HFFc6 (cell line): ENCODE data around the gene MSL2. TPM values are rescaled to one million over a fixed set of nuclear protein-coding genes. Genes with fewer than 3 reads are reported as not detected.
"Not testable (repeated sequence)": the region's sequence is repeated elsewhere in the genome, so short reads cannot be mapped to it uniquely, and the experiment has no call there.

Experiments
- DNase-seq: peaks from one replicate; pipeline ENCODE4 v3.0.0-alpha.2; 2018
- H3K27ac Mint-ChIP-seq: 2 replicates; pipeline ENCODE4 v1.8.0; 2020; ENCODE audit warnings: mild to moderate bottlenecking, mixed read lengths
- H3K27me3 Mint-ChIP-seq: 2 replicates; pipeline ENCODE4 v1.8.0; 2021; ENCODE audit warnings: mild to moderate bottlenecking, moderate library complexity, mixed read lengths; ENCODE audit not compliant: insufficient read depth
- H3K36me3 Mint-ChIP-seq: 2 replicates; pipeline ENCODE4 v1.8.0; 2021; ENCODE audit warnings: low read depth, mixed read lengths
- H3K4me1 Mint-ChIP-seq: 2 replicates; pipeline ENCODE4 v1.8.0; 2020; ENCODE audit warnings: low read depth, mixed read lengths
- H3K4me3 Mint-ChIP-seq: 2 replicates; pipeline ENCODE4 v1.8.0; 2020; ENCODE audit warnings: mild to moderate bottlenecking, moderate library complexity, mixed read lengths
- H3K9me3 Mint-ChIP-seq: 2 replicates; pipeline ENCODE4 v1.8.0; 2020; ENCODE audit warnings: mild to moderate bottlenecking, mixed read lengths
- total RNA-seq, 6 experiments: library from RNA; stranded (reverse); fragmentation: NEBNext Ultra II Directional; extraction: Animal tissue kit (Norgen Biotek cat#: 25700); gene quantifications; 2 replicates in 1 of 6; 3 replicates in 5 of 6; pipeline ENCODE4 v1.2.3, GENCODE V29; 2021
- TF ChIP-seq, protein P1 (sequence below): fragments of 200-600 bp; sonication (generic); IDR thresholded peaks from 2 replicates; pipeline ENCODE4 v1.5.0; 2021; ENCODE audit warnings: antibody characterized with exemption, mild to moderate bottlenecking

Gene MSL2
- total RNA-seq, 6 experiments from 2014 or later: 20.4 to 24.8 (median 22.2) TPM

DNA sequence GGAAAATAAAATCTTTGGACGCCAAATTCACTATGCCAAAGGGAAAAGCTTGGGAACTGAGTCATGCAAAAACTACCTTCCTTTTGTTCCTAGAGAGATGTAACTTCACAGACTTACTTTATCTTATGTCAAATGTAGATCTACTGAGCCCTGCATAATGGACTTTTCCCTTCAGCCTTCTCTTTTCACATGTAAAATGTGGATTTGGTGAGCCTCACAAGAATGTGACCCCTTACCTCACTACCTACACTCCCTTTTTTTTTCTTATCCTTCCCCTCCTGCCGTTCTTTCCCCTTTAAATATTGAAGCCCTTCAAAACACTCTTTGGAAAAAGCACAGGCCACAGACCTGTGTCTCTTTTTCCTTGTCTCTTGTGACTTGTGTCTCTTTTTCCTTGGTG, 40.0 kb upstream of the MSL2 start:
- Mint-ChIP-seq H3K4me3 (no peak overlapping the region), H3K27ac (no peak overlapping the region), H3K4me1 (peaks cover 5% of the 10 kb centered on the region; the same call in 1 of the 2 replicates), H3K36me3 (no peaks in the 10 kb centered on the region), H3K27me3 (peaks cover 8% of the 10 kb centered on the region), H3K9me3 (no peaks in the 10 kb centered on the region)
- no peak for DNase-seq
- TF ChIP-seq, protein P1, sequence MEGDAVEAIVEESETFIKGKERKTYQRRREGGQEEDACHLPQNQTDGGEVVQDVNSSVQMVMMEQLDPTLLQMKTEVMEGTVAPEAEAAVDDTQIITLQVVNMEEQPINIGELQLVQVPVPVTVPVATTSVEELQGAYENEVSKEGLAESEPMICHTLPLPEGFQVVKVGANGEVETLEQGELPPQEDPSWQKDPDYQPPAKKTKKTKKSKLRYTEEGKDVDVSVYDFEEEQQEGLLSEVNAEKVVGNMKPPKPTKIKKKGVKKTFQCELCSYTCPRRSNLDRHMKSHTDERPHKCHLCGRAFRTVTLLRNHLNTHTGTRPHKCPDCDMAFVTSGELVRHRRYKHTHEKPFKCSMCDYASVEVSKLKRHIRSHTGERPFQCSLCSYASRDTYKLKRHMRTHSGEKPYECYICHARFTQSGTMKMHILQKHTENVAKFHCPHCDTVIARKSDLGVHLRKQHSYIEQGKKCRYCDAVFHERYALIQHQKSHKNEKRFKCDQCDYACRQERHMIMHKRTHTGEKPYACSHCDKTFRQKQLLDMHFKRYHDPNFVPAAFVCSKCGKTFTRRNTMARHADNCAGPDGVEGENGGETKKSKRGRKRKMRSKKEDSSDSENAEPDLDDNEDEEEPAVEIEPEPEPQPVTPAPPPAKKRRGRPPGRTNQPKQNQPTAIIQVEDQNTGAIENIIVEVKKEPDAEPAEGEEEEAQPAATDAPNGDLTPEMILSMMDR: no peak

GRCh38 chr3:136235545-136235944, 39.4 kb upstream of the MSL2 start:
- no peak for DNase-seq
- Mint-ChIP-seq H3K27ac (no peak overlapping the region), H3K9me3 (no peaks in the 10 kb centered on the region), H3K4me1 (peaks cover 5% of the 10 kb centered on the region; the same call in 1 of the 2 replicates), H3K27me3 (peaks cover 8% of the 10 kb centered on the region), H3K36me3 (no peaks in the 10 kb centered on the region), H3K4me3 (no peak overlapping the region)
- TF ChIP-seq, protein P1: no peak

DNA sequence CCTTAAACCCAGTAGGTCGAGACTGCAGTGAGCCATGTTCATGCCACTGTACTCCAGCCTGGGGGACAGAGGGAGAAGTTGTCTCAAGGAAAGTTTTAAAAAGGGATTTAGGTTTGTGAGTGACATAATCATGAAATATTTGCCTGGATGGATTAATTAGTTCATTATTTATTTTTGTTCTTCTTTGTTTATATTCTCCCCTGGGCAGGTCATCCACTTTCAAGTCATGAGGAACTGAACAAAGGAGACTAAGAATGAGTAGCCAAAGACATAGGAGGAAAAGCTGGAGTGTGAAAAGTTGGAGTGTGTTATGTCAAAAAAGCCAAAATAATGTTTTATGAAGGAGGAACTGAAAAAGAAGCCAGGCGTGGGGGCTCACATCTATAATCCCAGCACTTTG, 36.3 kb upstream of the MSL2 start:
- TF ChIP-seq, protein P1: no peak
- no peaks in the 10 kb centered on the region for H3K9me3 Mint-ChIP-seq
- DNase-seq: no peak
- H3K4me1 Mint-ChIP-seq: peaks cover 5% of the 10 kb centered on the region; the same call in 1 of the 2 replicates
- no peak overlapping the region for H3K4me3 Mint-ChIP-seq
- peaks cover 5% of the 10 kb centered on the region for H3K27me3 Mint-ChIP-seq
- no peak overlapping the region for H3K27ac Mint-ChIP-seq
- H3K36me3 Mint-ChIP-seq: no peaks in the 10 kb centered on the region

DNA sequence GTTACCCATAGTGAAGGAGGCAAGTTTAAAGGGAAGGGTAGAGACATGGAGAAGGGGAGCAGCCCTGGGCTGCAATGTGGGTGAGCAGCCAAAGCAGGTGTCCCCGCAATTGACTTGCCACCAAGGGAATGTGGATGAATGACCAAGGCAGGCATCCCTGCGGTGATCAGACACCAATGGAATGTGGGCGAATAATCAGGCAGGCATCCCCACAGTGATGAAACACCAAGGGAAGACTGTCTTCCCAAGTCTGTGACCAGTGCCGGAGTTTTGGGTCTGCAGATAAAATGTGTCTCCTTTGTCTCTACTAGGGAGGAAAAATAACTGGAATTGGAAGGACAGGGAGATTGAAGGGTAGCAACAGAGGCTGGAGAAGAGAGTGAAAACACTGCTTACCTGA, 26.6 kb upstream of the MSL2 start:
- H3K27me3 Mint-ChIP-seq, H3K9me3 Mint-ChIP-seq, H3K36me3 Mint-ChIP-seq: not testable (repeated sequence)
- Mint-ChIP-seq H3K27ac (peak overlapping the region; percentile 9; the same call in 1 of the 2 replicates), H3K4me3 (peak overlapping the region; percentile 10; the same call in 1 of the 2 replicates), H3K4me1 (peaks cover 15% of the 10 kb centered on the region)
- DNase-seq: peak; percentile 63

- no peaks in the 10 kb centered on the region for H3K36me3 Mint-ChIP-seq
- TF ChIP-seq, protein P1: no peak
- no peak overlapping the region for H3K4me3 Mint-ChIP-seq
- H3K9me3 Mint-ChIP-seq: no peaks in the 10 kb centered on the region
- peaks cover 15% of the 10 kb centered on the region for H3K4me1 Mint-ChIP-seq
- no peak overlapping the region for H3K27ac Mint-ChIP-seq
- no peak for DNase-seq
- no peaks in the 10 kb centered on the region; the same call in 1 of the 2 replicates for H3K27me3 Mint-ChIP-seq
Measured at GRCh38 chr3:136211547-136211946, 15.4 kb upstream of the MSL2 start.

DNA sequence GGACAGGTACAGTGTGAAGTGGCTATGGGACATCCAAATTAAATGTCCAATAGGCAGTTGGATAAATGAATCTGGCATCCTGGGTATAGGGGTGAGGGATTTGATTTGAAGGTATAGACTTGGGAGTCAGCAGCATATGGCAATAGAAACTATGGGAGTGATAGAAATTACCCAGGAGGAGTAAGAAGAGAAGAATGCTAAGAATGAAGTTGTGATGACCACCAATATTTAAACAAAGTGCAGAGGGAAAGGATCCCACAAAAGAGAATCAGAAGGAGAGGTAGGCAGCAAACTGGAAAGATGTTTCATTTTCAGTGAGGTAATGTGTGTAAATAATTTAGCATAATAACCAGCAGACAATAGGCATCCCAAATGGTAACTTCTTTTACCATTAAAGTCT, 13.8 kb upstream of the MSL2 start:
- no peaks in the 10 kb centered on the region; the same call in 1 of the 2 replicates for H3K27me3 Mint-ChIP-seq
- no peak overlapping the region for H3K4me3 Mint-ChIP-seq
- DNase-seq: peak; percentile 13
- H3K27ac Mint-ChIP-seq: no peak overlapping the region
- H3K36me3 Mint-ChIP-seq: no peaks in the 10 kb centered on the region
- peaks cover 15% of the 10 kb centered on the region for H3K4me1 Mint-ChIP-seq
- TF ChIP-seq, protein P1: no peak
- H3K9me3 Mint-ChIP-seq: no peaks in the 10 kb centered on the region
